Measurements from ENCODE around the gene BMERB1.
A peak's percentile ranks its signal among the peaks of the same experiment; 100 is the strongest.
"Not testable (repeated sequence)": the region's sequence is repeated elsewhere in the genome, so short reads cannot be mapped to it uniquely, and the experiment has no call there.

Gene BMERB1

GRCh38 chr16:15426796-15427195, 7.6 kb upstream of the BMERB1 start:
- no peak for DNase-seq

DNA sequence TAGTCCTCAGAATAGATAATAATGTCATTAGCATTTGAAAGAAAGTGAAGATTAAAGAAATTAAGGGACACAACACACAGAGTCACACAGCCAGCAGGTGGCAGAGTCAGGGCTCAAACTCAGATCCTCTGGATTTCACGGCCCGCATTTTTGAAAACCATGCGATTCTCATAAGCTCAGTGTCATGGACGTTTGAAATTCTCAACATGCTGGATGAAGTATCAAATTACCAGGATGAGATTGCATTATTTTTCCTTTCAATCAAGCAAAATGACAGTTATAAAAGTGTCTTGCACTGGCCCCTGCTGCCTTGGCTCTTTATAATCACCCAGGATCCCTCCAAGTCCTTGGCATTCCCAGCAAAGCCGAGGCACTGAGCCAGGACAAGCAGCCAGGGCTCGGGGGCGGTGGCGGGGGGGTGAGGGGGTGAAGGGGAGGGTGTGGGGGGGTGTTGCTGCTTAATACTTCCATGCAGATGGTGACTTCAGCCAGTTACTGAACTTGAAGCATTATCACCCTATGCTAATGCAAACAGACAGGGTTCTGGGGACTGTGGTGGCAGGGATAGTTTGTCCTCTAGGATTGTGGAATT, 6.6 kb upstream of the BMERB1 start:
- DNase-seq: peak; percentile 57

- not testable (repeated sequence) for DNase-seq
Observed at GRCh38 chr16:15430884-15431283, 3.5 kb upstream of the BMERB1 start.

DNA sequence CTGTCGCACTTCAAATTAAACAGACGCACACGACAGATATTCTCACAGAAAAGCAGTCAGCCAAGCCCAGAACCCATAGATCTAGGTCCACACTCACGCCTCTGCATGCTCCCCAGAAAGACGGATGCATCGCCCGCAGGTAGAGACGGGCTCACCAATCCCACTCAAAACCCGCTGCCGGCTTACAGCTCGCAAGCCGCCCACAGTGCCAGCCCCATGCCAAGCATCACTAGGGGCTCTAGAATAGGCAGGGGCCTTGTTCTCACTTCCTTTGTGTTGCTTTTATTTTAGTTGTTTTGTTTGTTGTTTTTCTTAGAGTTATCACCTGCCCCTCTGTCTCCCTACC, 336 bp upstream of the BMERB1 start:
- no peak for DNase-seq

GRCh38 chr16:15435216-15435864, 952 bp downstream of the BMERB1 start:
- no peak for DNase-seq

DNA sequence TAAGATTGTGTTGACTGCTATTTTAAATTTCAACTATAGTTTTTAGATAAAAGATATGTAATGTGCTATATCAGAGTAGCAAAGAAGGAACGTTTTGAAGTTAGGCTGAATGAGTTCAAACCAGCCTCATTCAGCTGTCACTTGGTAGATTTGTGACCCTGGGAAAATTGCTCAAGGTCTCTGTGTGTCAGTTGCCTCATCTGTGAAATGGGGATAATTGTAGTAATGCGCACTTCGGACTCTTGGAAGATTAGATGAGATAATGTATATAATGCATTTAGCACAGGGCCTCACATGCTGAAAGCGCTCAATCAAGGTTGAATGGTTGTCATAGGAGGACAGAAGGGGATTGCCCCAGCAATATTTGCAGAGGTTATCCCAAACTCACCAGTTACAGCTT, 4.7 kb downstream of the BMERB1 start:
- DNase-seq: no peak

DNA sequence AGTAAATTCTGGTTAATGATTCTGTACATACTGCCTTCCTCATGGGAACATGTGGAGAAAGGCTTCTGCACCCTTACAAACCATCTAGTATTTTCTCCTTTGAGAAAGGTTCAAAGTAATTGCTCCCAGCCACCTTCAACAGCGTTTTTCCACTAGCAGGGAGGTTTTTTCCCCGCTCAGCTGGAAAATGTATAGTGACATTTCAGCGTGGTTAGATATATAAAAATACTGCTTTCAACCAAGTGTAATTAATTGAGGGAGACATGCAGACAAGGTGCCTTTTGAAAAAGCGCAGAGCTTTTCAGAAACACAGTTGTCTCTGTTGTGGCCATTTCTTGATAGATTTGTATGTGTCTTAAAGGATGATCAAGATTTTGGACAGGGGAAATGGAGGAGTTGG, 5.1 kb downstream of the BMERB1 start:
- no peak for DNase-seq

DNA sequence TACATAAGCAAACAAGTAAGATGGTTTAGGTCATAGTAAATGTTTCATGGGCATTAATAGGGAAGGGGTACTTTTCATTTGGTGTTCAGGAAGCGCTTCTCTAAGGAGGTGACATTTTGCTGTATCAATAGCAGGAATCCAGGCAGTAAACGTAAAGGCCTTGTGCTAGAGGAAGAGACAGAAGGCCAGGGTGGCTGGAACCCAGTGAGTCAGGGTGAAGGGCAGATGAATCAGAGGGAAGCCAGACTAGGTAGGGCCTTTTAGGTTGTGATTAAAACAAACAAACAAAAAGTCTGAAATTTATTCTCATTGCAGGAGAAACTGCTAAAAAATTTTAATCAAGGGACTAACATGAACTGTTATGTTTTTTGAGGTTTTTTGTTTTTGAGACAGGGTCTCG, 6.5 kb downstream of the BMERB1 start:
- no peak for DNase-seq

GRCh38 chr16:15442140-15442539, 7.8 kb downstream of the BMERB1 start:
- not testable (repeated sequence) for DNase-seq

DNA sequence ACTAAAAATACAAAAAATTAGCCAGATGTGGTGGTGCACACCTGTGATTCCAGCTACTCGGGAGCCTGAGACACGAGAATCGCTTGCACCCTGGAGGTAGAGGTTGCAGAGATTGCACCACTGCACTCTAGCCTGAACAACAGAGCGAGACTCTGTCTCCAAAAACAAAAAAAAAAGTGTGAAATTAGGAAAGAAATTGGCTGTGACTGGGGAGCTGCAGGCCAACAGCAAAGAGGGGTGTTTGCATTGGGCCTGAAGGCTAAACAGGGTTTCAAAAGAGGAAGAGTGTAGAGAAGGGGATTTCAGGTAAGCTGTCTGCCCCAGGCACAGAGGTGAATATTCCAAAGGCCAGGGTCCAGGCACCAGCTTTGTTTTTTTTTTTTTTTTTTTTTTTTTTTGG, 9.4 kb downstream of the BMERB1 start:
- DNase-seq: no peak

DNA sequence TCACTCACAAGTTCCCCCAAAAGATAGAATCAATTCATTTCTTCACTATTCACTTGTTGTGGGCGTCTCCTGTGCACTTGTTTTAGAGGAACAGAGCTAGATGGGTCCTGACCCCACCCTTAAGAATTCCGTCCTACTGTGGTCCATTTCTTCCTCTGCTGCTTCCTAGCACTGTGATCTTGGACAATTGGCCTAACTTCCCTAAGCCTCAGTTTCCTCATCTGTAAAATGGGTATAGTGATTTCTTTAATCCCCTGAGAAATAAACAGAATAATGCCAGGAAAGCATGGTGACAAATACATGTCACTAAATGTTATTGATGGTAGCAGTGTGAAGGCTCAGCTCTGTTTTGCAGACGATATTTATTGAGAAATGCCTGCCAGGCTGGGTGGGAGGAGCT, 9.9 kb downstream of the BMERB1 start:
- no peak for DNase-seq

DNA sequence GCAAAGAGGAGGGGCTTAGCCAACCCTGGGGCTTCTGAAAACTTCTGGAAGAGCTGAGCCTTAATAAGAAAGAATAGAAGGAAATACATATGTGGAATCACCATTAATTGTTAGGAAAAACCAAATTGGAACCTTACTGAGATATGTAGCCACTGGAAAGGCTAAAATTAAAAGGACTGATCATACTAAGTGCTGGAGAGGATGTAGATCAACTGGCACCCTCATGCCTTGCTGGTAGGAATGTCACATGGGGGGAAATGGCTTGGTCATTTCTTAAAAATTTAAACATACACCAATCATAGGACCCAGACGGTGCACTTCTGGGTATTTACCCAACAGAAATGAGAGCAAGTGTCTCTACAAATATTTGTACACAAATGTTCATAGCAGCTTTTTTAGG, 11.1 kb downstream of the BMERB1 start:
- DNase-seq: no peak

GRCh38 chr16:15446901-15447300, 12.5 kb downstream of the BMERB1 start:
- DNase-seq: no peak

DNA sequence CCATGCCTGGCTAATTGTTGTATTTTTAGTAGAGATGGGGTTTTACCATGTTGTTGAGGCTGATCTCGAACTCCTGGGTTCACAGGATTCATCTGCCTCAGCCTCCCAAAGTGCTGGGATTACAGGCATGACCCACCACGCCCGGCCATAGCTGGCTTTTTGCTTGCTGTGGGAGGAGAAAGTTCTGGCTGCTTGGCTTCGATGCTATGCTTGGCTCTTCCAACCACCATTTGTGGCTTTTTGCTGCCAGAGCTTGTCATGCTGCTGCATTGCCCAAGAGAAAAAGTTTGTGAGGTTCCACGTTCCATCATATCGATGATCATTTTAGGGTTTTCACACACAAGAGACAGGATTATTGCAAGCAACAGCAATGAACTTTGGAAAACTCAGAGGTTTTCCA, 16.2 kb downstream of the BMERB1 start:
- DNase-seq: no peak

DNA sequence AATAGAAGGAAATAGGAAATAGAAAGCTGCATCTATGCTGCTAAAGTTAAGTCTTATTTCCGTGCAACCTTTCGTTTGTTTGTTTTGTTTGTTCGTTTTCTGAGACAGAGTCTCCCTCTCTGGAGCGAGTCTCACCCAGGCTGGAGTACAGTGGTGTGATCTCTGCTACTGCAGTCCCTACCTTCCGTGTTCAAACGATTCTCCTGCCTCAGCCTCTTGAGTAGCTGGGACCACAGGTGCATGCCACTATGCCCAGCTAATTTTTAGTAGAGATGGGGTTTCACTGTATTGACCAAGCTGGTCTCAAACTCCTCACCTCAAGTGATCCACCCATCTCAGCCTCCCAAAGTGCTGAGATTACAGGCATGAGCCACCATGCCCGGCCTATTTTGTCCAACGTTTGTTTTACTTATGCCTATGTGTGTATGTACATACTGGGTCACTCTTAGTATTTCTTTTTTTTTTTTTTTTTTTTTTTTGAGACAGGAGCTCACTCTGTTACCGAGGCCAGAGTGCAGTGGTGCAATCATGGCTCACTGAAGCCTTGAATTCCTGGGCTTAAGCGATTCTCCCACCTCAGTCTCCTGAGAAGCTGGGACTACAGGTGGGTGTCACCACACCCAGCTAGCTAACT, 16.8 kb downstream of the BMERB1 start:
- DNase-seq: no peak

DNA sequence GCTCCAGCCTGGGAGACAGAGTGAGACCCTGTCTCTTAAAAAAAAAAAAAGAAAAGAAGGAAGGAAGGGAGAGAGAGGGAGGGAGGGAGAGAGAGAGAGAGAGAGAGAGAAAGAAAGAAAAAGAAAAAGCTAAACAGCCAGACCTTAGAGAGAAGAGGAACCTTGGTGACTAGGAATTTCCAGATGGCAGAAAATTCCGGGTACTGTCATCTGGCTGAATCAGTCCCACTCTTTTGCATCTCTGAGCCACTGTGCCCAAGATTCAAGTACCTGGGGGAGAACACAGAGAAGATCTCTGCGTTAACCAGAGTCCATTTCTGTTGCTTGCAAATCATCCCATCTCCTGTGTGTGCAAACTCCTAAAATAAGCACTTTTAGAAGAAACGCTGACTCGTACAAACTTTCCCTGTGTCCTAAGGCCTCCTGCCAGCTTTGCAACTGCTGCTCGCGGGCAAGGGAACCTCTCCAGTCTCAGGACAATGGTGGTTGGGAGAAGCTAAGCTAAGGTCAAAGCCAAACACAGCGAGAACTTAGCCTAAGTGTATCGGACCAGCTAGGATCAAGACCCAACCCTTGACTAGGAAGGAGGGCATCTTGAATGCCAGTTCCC, 18.0 kb downstream of the BMERB1 start:
- no peak for DNase-seq

DNA sequence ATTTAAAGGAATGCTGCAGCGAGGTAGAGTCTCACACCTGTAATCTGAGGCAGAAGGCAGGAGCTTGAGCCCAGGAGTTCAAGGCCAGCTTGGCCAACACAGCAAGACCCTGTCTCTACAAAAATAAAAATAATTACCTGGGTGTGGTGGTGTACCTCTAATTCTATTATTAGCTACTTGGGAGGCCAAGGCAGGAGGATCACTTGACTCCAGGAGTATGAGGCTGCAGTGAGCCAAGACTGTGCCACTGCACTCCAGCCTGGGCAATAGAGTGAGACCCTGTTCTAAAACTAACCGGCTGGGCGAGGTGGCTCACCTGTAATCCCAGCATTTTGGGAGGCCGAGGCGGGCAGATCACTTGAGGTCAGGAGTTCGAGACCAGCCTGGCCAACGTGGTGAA, 18.9 kb downstream of the BMERB1 start:
- DNase-seq: not testable (repeated sequence)

GRCh38 chr16:15454933-15455332, 20.5 kb downstream of the BMERB1 start:
- DNase-seq: not testable (repeated sequence)

GRCh38 chr16:15457400-15457799, 23.0 kb downstream of the BMERB1 start:
- no peak for DNase-seq

- no peak for DNase-seq
Observed at GRCh38 chr16:15457958-15458357, 23.6 kb downstream of the BMERB1 start.

DNA sequence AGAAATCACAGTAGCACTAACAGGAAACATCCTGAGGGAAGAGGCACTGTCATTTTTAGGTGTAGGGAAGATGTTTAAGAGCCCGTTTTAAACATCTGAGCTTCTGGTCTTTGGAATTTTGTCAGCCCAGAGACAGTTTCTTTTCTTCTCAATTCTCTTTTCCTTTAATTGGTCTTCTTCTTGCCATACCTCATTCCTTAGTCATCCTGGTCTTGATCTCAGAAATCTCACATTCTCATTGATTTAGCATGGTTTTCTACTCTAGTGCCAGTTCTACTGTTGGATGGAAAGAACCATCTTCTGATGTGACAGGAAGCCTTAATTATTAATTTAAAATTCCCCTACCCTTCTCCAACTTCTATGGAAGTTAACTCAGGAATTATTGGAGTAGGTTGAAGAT, 25.4 kb downstream of the BMERB1 start:
- DNase-seq: no peak

- no peak for DNase-seq
Observed at GRCh38 chr16:15460601-15461000, 26.2 kb downstream of the BMERB1 start.

GRCh38 chr16:15461376-15461775, 27.0 kb downstream of the BMERB1 start:
- DNase-seq: no peak

Data from NCI-H1694 (cell line).